Liver (tissue), 9 donors: ENCODE data around the gene CCDC7. TPM values are rescaled to one million over a fixed set of nuclear protein-coding genes. Genes with fewer than 3 reads are reported as not detected.
"Not testable (repeated sequence)": the region's sequence is repeated elsewhere in the genome, so short reads cannot be mapped to it uniquely, and the experiment has no call there.

Experiments used
- DNase-seq: peaks from one replicate; pipeline ENCODE4 v3.0.0-alpha.2; 2017; ENCODE audit warnings: low spot score
- H3K27ac ChIP-seq, 2 donors: one replicate each; pipeline ENCODE4 v1.7.0; 2013; ENCODE audit warnings: inconsistent platforms in 2 of 2, low read length in 2 of 2, control low read depth in 1 of 2, low read depth in 1 of 2, mild to moderate bottlenecking in 1 of 2
- H3K27me3 ChIP-seq, 4 donors: one replicate each; pipeline versions ENCODE4 v1.6.1 to v1.7.0; 2013; ENCODE audit warnings: low read length in 3 of 4, inconsistent platforms in 1 of 4, mild to moderate bottlenecking in 1 of 4, moderate library complexity in 1 of 4; ENCODE audit not compliant: control insufficient read depth in 4 of 4, insufficient read depth in 4 of 4
- H3K36me3 ChIP-seq, 4 donors: one replicate each; pipeline versions ENCODE4 v1.6.1 to v1.7.0; 2013; ENCODE audit warnings: low read length in 3 of 4, mild to moderate bottlenecking in 3 of 4, low read depth in 1 of 4, moderate library complexity in 1 of 4; ENCODE audit not compliant: control insufficient read depth in 4 of 4, insufficient read depth in 3 of 4
- H3K4me1 ChIP-seq, 4 donors: one replicate each; pipeline versions ENCODE4 v1.6.1 to v1.7.0; 2013; ENCODE audit warnings: low read length in 3 of 4, mild to moderate bottlenecking in 3 of 4, moderate library complexity in 1 of 4; ENCODE audit not compliant: control insufficient read depth in 4 of 4, insufficient read depth in 4 of 4
- H3K4me3 ChIP-seq, 3 donors: one replicate each; pipeline versions ENCODE4 v1.6.1 to v1.7.0; 2013; ENCODE audit warnings: low read length in 3 of 3, control low read depth in 1 of 3, low read depth in 1 of 3, mild to moderate bottlenecking in 1 of 3
- H3K9ac ChIP-seq, 2 donors: one replicate each; pipeline ENCODE4 v1.7.0; 2013; ENCODE audit warnings: low read length in 2 of 2, mild to moderate bottlenecking in 2 of 2, moderate library complexity in 2 of 2, control low read depth in 1 of 2, low read depth in 1 of 2
- H3K9me3 ChIP-seq, 4 donors: one replicate each; pipeline versions ENCODE4 v1.6.1 to v1.7.0; 2013; ENCODE audit warnings: low read length in 3 of 4; ENCODE audit not compliant: control insufficient read depth in 4 of 4
- EGR1 ChIP-seq, 2 donors: IDR thresholded peaks; 2 replicates each; pipeline ENCODE4 v1.6.1; 2016 to 2018; ENCODE audit warnings: antibody characterized with exemption in 2 of 2, low read depth in 2 of 2
- FOXA1 ChIP-seq: IDR thresholded peaks from 2 replicates; pipeline ENCODE4 v1.6.1; 2016; ENCODE audit warnings: antibody characterized with exemption
- FOXA2 ChIP-seq: IDR thresholded peaks from 2 replicates; pipeline ENCODE4 v1.6.1; 2016; ENCODE audit warnings: antibody characterized with exemption
- HNF4A ChIP-seq, 2 donors: conservative IDR thresholded peaks; 2 replicates each; pipeline ENCODE4 v1.6.1; 2016; ENCODE audit warnings: antibody characterized with exemption in 2 of 2, mild to moderate bottlenecking in 2 of 2
- HNF4G ChIP-seq: IDR thresholded peaks from 2 replicates; pipeline ENCODE4 v1.6.1; 2016; ENCODE audit warnings: antibody characterized with exemption
- JUND ChIP-seq, 2 donors: IDR thresholded peaks; 2 replicates each; pipeline ENCODE4 v1.6.1; 2016; ENCODE audit warnings: antibody characterized with exemption in 2 of 2
- NR2F2 ChIP-seq: IDR thresholded peaks from 2 replicates; pipeline ENCODE4 v1.6.1; 2016; ENCODE audit warnings: antibody characterized with exemption
- RAD21 ChIP-seq, 2 donors: IDR thresholded peaks; 2 replicates each; pipeline ENCODE4 v1.6.1; 2016; ENCODE audit warnings: antibody characterized with exemption in 2 of 2, mild to moderate bottlenecking in 2 of 2
- RXRA ChIP-seq, 2 donors: IDR thresholded peaks; 2 replicates each; pipeline ENCODE4 v1.6.1; 2017 to 2018; ENCODE audit warnings: antibody characterized with exemption in 2 of 2, mild to moderate bottlenecking in 1 of 2
- SP1 ChIP-seq: IDR thresholded peaks from 2 replicates; pipeline ENCODE4 v1.6.1; 2018; ENCODE audit warnings: antibody characterized with exemption, mild to moderate bottlenecking
- TAF1 ChIP-seq: conservative IDR thresholded peaks from 2 replicates; pipeline ENCODE4 v1.6.1; 2016; ENCODE audit warnings: antibody characterized with exemption, mild to moderate bottlenecking
- YY1 ChIP-seq: IDR thresholded peaks from 2 replicates; pipeline ENCODE4 v1.6.1; 2016; ENCODE audit warnings: antibody characterized with exemption, mild to moderate bottlenecking
- WGBS: extraction: QIAGEN DNeasy Blood & Tissue Kit; methylation state at CpG from one replicate; pipeline ENCODE4 v1.1.7; 2013; 5-methylcytosine and 5-hydroxymethylcytosine counted together
- polyA plus RNA-seq, 2 donors: library from polyadenylated mRNA; stranded (reverse) in 1 of 2; unstranded in 1 of 2; fragments of 200-250 nt in 1 of 2; fragments of >200 nt in 1 of 2; fragmentation: Nextera tagmentation in 1 of 2; extraction: Ambion mirVana in 1 of 2; gene quantifications; one replicate each; pipeline versions ENCODE4 v1.2.1 to v1.2.3, GENCODE V29; 2013 to 2015
- total RNA-seq, 2 donors: library from RNA; depleted of rRNA; stranded (reverse); fragments of >200 nt; gene quantifications; one replicate each; pipeline ENCODE4 v1.2.3, GENCODE V29; 2014
- TF ChIP-seq, protein P1 (sequence below): fragments of 150-350 bp; IDR thresholded peaks from 2 replicates; pipeline ENCODE4 v1.5.1; 2017; ENCODE audit warnings: improper control_type of control experiment, low read depth, low read length; ENCODE audit not compliant: missing input control
- TF ChIP-seq, protein P2 (sequence below): IDR thresholded peaks from 2 replicates; pipeline ENCODE4 v1.6.1; 2016; ENCODE audit warnings: antibody characterized with exemption
- TF ChIP-seq, protein P3 (sequence below): IDR thresholded peaks from 2 replicates; pipeline ENCODE4 v1.6.1; 2016; ENCODE audit warnings: antibody characterized with exemption, mild to moderate bottlenecking
- TF ChIP-seq, protein P4 (sequence below): IDR thresholded peaks from 2 replicates; pipeline ENCODE4 v1.6.1; 2016; ENCODE audit warnings: antibody characterized with exemption
- donor health status: healthy.
- donor health status: healthy.
- donor health status: healthy.
- donor health status: healthy.
- donor health status: healthy.

CCDC7 gene
- total and polyA plus RNA-seq, 4 donors, result 0.47 to 5.9 (median 3.2) TPM

DNA sequence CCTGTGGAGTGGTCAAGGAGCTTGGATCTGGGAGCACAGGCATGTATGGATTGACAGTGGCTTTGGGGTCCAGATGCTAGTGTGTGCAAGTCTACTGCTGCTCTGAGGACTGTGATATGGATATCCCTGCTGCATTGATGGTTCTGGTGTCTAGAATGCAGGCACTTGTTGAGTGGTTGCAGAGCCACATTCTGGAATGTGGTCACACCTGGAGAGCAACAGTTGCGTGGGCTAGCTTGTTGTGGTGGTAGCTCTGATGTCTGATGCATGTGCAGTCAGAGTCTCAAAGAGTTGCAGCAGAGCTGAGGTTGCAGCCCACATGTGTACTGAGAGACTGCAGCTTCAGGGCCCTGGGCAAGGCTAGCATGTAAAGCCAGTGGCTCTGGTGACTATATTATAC, 43.2 kb downstream of the CCDC7 start:
- Histone ChIP-seq H3K9me3 (no peaks in the 10 kb centered on the region), H3K36me3 (peaks cover 0 to 8% (median 2%) of the 10 kb centered on the region in 4 donors), H3K4me1 (no peaks in the 10 kb centered on the region), H3K4me3 (no peak overlapping the region), H3K27ac (no peak overlapping the region), H3K27me3 (no peaks in the 10 kb centered on the region), H3K9ac (no peak overlapping the region)
- TF ChIP-seq FOXA1 (no peak), RAD21 (IDR thresholded peaks at IDR 0.05) (no peak), TAF1 (no peak), HNF4G (no peak), NR2F2 (no peak)
- TF ChIP-seq, protein P1, sequence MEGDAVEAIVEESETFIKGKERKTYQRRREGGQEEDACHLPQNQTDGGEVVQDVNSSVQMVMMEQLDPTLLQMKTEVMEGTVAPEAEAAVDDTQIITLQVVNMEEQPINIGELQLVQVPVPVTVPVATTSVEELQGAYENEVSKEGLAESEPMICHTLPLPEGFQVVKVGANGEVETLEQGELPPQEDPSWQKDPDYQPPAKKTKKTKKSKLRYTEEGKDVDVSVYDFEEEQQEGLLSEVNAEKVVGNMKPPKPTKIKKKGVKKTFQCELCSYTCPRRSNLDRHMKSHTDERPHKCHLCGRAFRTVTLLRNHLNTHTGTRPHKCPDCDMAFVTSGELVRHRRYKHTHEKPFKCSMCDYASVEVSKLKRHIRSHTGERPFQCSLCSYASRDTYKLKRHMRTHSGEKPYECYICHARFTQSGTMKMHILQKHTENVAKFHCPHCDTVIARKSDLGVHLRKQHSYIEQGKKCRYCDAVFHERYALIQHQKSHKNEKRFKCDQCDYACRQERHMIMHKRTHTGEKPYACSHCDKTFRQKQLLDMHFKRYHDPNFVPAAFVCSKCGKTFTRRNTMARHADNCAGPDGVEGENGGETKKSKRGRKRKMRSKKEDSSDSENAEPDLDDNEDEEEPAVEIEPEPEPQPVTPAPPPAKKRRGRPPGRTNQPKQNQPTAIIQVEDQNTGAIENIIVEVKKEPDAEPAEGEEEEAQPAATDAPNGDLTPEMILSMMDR, result no peak
- TF ChIP-seq, protein P2, sequence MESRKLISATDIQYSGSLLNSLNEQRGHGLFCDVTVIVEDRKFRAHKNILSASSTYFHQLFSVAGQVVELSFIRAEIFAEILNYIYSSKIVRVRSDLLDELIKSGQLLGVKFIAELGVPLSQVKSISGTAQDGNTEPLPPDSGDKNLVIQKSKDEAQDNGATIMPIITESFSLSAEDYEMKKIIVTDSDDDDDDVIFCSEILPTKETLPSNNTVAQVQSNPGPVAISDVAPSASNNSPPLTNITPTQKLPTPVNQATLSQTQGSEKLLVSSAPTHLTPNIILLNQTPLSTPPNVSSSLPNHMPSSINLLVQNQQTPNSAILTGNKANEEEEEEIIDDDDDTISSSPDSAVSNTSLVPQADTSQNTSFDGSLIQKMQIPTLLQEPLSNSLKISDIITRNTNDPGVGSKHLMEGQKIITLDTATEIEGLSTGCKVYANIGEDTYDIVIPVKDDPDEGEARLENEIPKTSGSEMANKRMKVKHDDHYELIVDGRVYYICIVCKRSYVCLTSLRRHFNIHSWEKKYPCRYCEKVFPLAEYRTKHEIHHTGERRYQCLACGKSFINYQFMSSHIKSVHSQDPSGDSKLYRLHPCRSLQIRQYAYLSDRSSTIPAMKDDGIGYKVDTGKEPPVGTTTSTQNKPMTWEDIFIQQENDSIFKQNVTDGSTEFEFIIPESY, result no peak
- 98% methylated on average over 1 of the region's 1 CpG for WGBS
- no peak for DNase-seq

DNA sequence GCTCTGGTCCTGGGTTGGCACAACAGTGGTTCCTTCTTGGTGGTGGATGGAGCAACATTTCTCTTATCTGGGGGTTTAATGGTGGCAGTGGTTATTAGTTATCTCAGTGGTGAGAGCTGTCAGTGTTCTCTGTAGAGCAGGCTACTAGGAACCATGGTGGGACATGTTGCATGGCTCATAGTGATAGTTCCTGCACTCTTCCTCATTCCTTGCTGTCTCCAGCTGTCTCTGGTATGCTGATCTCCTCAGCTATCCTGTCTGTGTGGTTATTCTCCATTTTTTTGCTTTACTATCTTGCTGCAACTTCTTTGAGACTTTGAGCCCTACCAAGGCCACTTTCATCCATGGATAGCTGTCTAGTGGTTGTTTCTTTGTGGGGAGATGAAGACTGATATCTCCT, 44.0 kb downstream of the CCDC7 start:
- Histone ChIP-seq H3K9me3 (no peaks in the 10 kb centered on the region), H3K4me1 (no peaks in the 10 kb centered on the region), H3K36me3 (peaks cover 0 to 8% (median 2%) of the 10 kb centered on the region in 4 donors), H3K27me3 (no peaks in the 10 kb centered on the region), H3K4me3 (no peak overlapping the region), H3K9ac (no peak overlapping the region), H3K27ac (no peak overlapping the region)
- DNase-seq, result no peak
- TF ChIP-seq, protein P3, sequence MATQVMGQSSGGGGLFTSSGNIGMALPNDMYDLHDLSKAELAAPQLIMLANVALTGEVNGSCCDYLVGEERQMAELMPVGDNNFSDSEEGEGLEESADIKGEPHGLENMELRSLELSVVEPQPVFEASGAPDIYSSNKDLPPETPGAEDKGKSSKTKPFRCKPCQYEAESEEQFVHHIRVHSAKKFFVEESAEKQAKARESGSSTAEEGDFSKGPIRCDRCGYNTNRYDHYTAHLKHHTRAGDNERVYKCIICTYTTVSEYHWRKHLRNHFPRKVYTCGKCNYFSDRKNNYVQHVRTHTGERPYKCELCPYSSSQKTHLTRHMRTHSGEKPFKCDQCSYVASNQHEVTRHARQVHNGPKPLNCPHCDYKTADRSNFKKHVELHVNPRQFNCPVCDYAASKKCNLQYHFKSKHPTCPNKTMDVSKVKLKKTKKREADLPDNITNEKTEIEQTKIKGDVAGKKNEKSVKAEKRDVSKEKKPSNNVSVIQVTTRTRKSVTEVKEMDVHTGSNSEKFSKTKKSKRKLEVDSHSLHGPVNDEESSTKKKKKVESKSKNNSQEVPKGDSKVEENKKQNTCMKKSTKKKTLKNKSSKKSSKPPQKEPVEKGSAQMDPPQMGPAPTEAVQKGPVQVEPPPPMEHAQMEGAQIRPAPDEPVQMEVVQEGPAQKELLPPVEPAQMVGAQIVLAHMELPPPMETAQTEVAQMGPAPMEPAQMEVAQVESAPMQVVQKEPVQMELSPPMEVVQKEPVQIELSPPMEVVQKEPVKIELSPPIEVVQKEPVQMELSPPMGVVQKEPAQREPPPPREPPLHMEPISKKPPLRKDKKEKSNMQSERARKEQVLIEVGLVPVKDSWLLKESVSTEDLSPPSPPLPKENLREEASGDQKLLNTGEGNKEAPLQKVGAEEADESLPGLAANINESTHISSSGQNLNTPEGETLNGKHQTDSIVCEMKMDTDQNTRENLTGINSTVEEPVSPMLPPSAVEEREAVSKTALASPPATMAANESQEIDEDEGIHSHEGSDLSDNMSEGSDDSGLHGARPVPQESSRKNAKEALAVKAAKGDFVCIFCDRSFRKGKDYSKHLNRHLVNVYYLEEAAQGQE, result no peak
- TF ChIP-seq, protein P4, sequence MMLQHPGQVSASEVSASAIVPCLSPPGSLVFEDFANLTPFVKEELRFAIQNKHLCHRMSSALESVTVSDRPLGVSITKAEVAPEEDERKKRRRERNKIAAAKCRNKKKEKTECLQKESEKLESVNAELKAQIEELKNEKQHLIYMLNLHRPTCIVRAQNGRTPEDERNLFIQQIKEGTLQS, result no peak
- TF ChIP-seq HNF4A (conservative IDR thresholded peaks at IDR 0.05) (no peak), TAF1 (no peak), YY1 (no peak), FOXA1 (no peak), JUND (IDR thresholded peaks at IDR 0.05) (no peak), SP1 (no peak), FOXA2 (no peak), EGR1 (IDR thresholded peaks at IDR 0.05; ENCODE audit: low read depth in 2 of 2) (no peak), RXRA (IDR thresholded peaks at IDR 0.05) (no peak)
- TF ChIP-seq, protein P1, result no peak

DNA sequence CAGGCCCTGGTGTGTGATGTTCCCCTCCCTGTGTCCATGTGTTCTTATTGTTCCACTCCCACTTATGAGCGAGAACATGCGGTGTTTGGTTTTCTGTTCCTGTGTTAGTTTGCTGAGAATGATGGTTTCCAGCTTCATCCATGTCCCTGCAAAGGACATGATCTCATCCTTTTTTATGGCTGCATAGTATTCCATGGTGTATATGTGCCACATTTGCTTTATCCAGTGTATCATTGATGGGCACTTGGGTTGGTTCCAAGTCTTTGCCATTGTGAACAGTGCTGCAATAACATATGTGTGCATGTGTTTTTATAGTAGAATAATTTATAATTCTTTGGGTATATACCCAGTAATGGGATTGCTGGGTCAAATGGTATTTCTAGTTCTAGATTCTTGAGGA, 48.6 kb downstream of the CCDC7 start:
- H3K4me3 ChIP-seq, H3K27me3 ChIP-seq, H3K9ac ChIP-seq, DNase-seq, H3K4me1 ChIP-seq, H3K36me3 ChIP-seq, H3K9me3 ChIP-seq, H3K27ac ChIP-seq: not testable (repeated sequence)
- WGBS, result 74% methylated on average over 2 of the region's 2 CpGs

DNA sequence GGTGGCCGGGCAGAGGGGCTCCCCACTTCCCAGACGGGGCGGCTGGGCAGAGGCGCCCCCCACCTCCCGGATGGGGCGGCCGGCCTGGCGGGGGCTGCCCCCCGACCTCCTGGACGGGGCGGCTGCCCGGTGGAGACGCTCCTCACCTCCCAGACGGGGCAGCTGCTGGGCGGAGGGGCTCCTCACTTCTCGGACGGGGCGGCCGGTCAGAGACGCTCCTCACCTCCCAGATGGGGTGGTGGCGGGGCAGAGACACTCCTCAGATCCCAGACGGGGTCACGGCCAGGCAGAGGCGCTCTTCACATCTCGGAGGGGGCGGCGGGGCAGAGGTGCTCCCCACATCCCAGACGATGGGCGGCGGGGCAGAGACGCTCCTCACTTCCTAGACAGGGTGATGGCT, 54.2 kb downstream of the CCDC7 start:
- H3K36me3 ChIP-seq, H3K27me3 ChIP-seq, H3K9me3 ChIP-seq, H3K9ac ChIP-seq, H3K4me1 ChIP-seq, H3K27ac ChIP-seq, H3K4me3 ChIP-seq, DNase-seq: not testable (repeated sequence)
- WGBS, result 97% methylated on average over 31 of the region's 31 CpGs
